H1 (cell line): ENCODE data around the gene LAMP5. TPM values are rescaled to one million over a fixed set of nuclear protein-coding genes. Genes with fewer than 3 reads are reported as not detected.

ENCODE experiments used
- BACH1 ChIP-seq: IDR thresholded peaks from 2 replicates; pipeline ENCODE4 v1.6.1; 2012; ENCODE audit warnings: low read length, improper control_type of control experiment
- CEBPB ChIP-seq: IDR thresholded peaks from 2 replicates; pipeline ENCODE4 v1.6.1; 2012; ENCODE audit warnings: low read depth, low read length
- EZH2 ChIP-seq: fragments of 200-600 bp; sonication (generic); IDR thresholded peaks from 2 replicates; pipeline ENCODE4 v1.7.1; 2012; ENCODE audit warnings: low read depth, mild to moderate bottlenecking, moderate library complexity, low read length, inconsistent platforms; ENCODE audit not compliant: severe bottlenecking
- SP4 ChIP-seq: IDR thresholded peaks from 2 replicates; pipeline ENCODE4 v1.6.1; 2012; ENCODE audit warnings: low read length, inconsistent platforms
- TAF7 ChIP-seq: optimal IDR thresholded peaks from 2 replicates; pipeline ENCODE3; 2011; ENCODE audit warnings: low read depth, mild to moderate bottlenecking, inconsistent platforms, low read length, moderate library complexity, borderline replicate concordance
- TBP ChIP-seq: IDR thresholded peaks from 2 replicates; pipeline ENCODE4 v1.6.1; 2011; ENCODE audit warnings: low read depth, low read length, improper control_type of control experiment
- polyA plus RNA-seq, 7 experiments: library from polyadenylated mRNA; depleted of rRNA in 3 of 7; stranded (reverse) in 5 of 7; unstranded in 2 of 7; fragments of >200 nt in 5 of 7; fragments of 200-250 nt in 2 of 7; gene quantifications; 1 replicate in 5 of 7; 2 replicates in 1 of 7; 4 replicates in 1 of 7; pipeline versions ENCODE4 v1.2.1 to v1.2.3, GENCODE V29; 2011 to 2013; ENCODE audit warnings: missing spikeins in 2 of 7, mixed read lengths in 2 of 7
- total RNA-seq: library from RNA; stranded (reverse); fragmentation: NEBNext Ultra II Directional; extraction: Animal tissue kit (Norgen Biotek cat#: 25700); gene quantifications from 2 replicates; pipeline ENCODE4 v1.2.1, GENCODE V29; 2021
- TF ChIP-seq, protein P1 (sequence below): fragments of 300-600 bp; sonication (generic); IDR thresholded peaks from 2 replicates; pipeline ENCODE4 v1.7.1; 2012; ENCODE audit warnings: low read length, moderate library complexity, mild to moderate bottlenecking, inconsistent platforms; ENCODE audit not compliant: insufficient replicate concordance

Gene LAMP5
- total and polyA plus RNA-seq, 2 of the 8 experiments (the other 6 are each of a cell fraction or from before 2014, with no cell fraction given): 0.22 to 1.9 TPM

DNA sequence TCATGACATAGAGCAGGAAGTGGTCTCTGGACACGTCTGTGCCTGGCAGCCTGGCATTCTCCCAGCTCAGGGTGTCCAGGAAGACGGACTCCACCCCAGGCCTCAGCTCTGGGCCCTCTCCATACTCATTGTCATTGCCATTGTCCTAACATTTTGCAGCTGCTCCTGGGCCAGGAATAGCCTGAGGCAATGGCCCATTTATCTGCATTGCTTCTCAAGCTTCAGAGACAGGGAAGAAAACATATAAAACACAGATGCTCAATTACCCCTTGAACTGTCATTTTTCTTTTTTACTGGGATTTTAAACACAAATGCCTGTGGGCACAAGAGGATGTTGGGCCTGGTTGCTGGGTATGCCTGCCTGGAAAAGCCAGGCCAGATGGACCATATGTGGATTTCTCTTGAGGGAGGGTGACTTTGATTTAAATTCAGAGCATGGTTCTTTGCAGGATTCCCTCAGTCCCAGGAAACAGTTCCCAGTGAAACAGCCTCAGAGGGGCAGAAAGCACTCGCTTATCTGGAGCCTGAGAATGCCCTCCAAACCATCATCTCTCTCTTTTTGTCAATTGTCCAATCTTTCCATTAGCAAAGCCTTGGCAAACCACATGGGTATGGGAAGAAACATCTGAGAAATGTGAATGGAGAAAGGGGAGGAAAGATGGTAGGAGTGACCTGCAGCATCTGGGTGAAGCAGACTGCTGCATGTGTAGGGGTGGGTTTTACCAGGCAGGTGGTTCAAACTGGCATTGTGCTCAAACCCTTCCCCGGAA is 17.9 kb downstream of the LAMP5 start (continued):
- TF ChIP-seq, protein P1, sequence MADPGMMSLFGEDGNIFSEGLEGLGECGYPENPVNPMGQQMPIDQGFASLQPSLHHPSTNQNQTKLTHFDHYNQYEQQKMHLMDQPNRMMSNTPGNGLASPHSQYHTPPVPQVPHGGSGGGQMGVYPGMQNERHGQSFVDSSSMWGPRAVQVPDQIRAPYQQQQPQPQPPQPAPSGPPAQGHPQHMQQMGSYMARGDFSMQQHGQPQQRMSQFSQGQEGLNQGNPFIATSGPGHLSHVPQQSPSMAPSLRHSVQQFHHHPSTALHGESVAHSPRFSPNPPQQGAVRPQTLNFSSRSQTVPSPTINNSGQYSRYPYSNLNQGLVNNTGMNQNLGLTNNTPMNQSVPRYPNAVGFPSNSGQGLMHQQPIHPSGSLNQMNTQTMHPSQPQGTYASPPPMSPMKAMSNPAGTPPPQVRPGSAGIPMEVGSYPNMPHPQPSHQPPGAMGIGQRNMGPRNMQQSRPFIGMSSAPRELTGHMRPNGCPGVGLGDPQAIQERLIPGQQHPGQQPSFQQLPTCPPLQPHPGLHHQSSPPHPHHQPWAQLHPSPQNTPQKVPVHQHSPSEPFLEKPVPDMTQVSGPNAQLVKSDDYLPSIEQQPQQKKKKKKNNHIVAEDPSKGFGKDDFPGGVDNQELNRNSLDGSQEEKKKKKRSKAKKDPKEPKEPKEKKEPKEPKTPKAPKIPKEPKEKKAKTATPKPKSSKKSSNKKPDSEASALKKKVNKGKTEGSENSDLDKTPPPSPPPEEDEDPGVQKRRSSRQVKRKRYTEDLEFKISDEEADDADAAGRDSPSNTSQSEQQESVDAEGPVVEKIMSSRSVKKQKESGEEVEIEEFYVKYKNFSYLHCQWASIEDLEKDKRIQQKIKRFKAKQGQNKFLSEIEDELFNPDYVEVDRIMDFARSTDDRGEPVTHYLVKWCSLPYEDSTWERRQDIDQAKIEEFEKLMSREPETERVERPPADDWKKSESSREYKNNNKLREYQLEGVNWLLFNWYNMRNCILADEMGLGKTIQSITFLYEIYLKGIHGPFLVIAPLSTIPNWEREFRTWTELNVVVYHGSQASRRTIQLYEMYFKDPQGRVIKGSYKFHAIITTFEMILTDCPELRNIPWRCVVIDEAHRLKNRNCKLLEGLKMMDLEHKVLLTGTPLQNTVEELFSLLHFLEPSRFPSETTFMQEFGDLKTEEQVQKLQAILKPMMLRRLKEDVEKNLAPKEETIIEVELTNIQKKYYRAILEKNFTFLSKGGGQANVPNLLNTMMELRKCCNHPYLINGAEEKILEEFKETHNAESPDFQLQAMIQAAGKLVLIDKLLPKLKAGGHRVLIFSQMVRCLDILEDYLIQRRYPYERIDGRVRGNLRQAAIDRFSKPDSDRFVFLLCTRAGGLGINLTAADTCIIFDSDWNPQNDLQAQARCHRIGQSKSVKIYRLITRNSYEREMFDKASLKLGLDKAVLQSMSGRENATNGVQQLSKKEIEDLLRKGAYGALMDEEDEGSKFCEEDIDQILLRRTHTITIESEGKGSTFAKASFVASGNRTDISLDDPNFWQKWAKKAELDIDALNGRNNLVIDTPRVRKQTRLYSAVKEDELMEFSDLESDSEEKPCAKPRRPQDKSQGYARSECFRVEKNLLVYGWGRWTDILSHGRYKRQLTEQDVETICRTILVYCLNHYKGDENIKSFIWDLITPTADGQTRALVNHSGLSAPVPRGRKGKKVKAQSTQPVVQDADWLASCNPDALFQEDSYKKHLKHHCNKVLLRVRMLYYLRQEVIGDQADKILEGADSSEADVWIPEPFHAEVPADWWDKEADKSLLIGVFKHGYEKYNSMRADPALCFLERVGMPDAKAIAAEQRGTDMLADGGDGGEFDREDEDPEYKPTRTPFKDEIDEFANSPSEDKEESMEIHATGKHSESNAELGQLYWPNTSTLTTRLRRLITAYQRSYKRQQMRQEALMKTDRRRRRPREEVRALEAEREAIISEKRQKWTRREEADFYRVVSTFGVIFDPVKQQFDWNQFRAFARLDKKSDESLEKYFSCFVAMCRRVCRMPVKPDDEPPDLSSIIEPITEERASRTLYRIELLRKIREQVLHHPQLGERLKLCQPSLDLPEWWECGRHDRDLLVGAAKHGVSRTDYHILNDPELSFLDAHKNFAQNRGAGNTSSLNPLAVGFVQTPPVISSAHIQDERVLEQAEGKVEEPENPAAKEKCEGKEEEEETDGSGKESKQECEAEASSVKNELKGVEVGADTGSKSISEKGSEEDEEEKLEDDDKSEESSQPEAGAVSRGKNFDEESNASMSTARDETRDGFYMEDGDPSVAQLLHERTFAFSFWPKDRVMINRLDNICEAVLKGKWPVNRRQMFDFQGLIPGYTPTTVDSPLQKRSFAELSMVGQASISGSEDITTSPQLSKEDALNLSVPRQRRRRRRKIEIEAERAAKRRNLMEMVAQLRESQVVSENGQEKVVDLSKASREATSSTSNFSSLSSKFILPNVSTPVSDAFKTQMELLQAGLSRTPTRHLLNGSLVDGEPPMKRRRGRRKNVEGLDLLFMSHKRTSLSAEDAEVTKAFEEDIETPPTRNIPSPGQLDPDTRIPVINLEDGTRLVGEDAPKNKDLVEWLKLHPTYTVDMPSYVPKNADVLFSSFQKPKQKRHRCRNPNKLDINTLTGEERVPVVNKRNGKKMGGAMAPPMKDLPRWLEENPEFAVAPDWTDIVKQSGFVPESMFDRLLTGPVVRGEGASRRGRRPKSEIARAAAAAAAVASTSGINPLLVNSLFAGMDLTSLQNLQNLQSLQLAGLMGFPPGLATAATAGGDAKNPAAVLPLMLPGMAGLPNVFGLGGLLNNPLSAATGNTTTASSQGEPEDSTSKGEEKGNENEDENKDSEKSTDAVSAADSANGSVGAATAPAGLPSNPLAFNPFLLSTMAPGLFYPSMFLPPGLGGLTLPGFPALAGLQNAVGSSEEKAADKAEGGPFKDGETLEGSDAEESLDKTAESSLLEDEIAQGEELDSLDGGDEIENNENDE: no peak
- TF ChIP-seq CEBPB (no peak), EZH2 (no peak), SP4 (no peak), BACH1 (no peak), TAF7 (no peak), TBP (no peak)
